Measurements from ENCODE around the gene PLEKHB1.

Gene PLEKHB1

GRCh38 chr11:73636249-73636648, 10.1 kb upstream of the PLEKHB1 start:
- no peak for TF ChIP-seq CTCF (IDR thresholded peaks at IDR 0.05)
- H3K27ac ChIP-seq = no peak overlapping the region
- H3K79me2 ChIP-seq = no peaks in the 10 kb centered on the region
- H2AFZ ChIP-seq = no peak overlapping the region
- no peak overlapping the region for H3K9ac ChIP-seq
- H3K36me3 ChIP-seq (ENCODE audit: control insufficient read depth, insufficient read depth, low read length) = no peaks in the 10 kb centered on the region
- no peak overlapping the region for H3K4me2 ChIP-seq (ENCODE audit: low read length)
- H3K9me3 ChIP-seq (ENCODE audit: control insufficient read depth, low read length) = no peaks in the 10 kb centered on the region
- H3K4me3 ChIP-seq (ENCODE audit: low read depth, low read length) = no peak overlapping the region
- no peaks in the 10 kb centered on the region for H3K27me3 ChIP-seq (ENCODE audit: control insufficient read depth, insufficient read depth, low read length)
- no peaks in the 10 kb centered on the region for H3K4me1 ChIP-seq

GRCh38 chr11:73637012-73637411, 9.4 kb upstream of the PLEKHB1 start:
- H3K4me3 ChIP-seq (ENCODE audit: low read depth, low read length) = no peak overlapping the region
- H3K27ac ChIP-seq = no peak overlapping the region
- TF ChIP-seq CTCF (IDR thresholded peaks at IDR 0.05) = no peak
- H3K27me3 ChIP-seq (ENCODE audit: control insufficient read depth, insufficient read depth, low read length) = no peaks in the 10 kb centered on the region
- no peaks in the 10 kb centered on the region for H3K9me3 ChIP-seq (ENCODE audit: control insufficient read depth, low read length)
- no peaks in the 10 kb centered on the region for H3K4me1 ChIP-seq
- no peak overlapping the region for H2AFZ ChIP-seq
- no peak overlapping the region for H3K4me2 ChIP-seq (ENCODE audit: low read length)
- H3K36me3 ChIP-seq (ENCODE audit: control insufficient read depth, insufficient read depth, low read length) = no peaks in the 10 kb centered on the region
- no peaks in the 10 kb centered on the region for H3K79me2 ChIP-seq
- H3K9ac ChIP-seq = no peak overlapping the region

- Histone ChIP-seq H3K27ac (no peak overlapping the region), H3K4me1 (no peaks in the 10 kb centered on the region)
Measured at GRCh38 chr11:73640592-73640991, 5.8 kb upstream of the PLEKHB1 start.

GRCh38 chr11:73641668-73642067, 4.7 kb upstream of the PLEKHB1 start:
- H3K27ac ChIP-seq = no peak overlapping the region
- no peak for TF ChIP-seq CTCF (IDR thresholded peaks at IDR 0.05)
- no peak overlapping the region for H2AFZ ChIP-seq
- no peaks in the 10 kb centered on the region for H3K4me1 ChIP-seq
- no peaks in the 10 kb centered on the region for H3K27me3 ChIP-seq (ENCODE audit: control insufficient read depth, insufficient read depth, low read length)
- no peak overlapping the region for H3K4me3 ChIP-seq (ENCODE audit: low read depth, low read length)
- H3K9me3 ChIP-seq (ENCODE audit: control insufficient read depth, low read length) = no peaks in the 10 kb centered on the region
- no peak overlapping the region for H3K4me2 ChIP-seq (ENCODE audit: low read length)
- no peaks in the 10 kb centered on the region for H3K36me3 ChIP-seq (ENCODE audit: control insufficient read depth, insufficient read depth, low read length)
- H3K9ac ChIP-seq = no peak overlapping the region
- H3K79me2 ChIP-seq = no peaks in the 10 kb centered on the region

More at GRCh38 chr11:73640592-73640991, 5.8 kb upstream of the PLEKHB1 start:
- Histone ChIP-seq H2AFZ (peak overlapping the region; percentile 13), H3K79me2 (no peaks in the 10 kb centered on the region), H3K27me3 (ENCODE audit: control insufficient read depth, insufficient read depth, low read length) (no peaks in the 10 kb centered on the region), H3K4me2 (ENCODE audit: low read length) (no peak overlapping the region), H3K9ac (no peak overlapping the region), H3K9me3 (ENCODE audit: control insufficient read depth, low read length) (no peaks in the 10 kb centered on the region), H3K36me3 (ENCODE audit: control insufficient read depth, insufficient read depth, low read length) (no peaks in the 10 kb centered on the region), H3K4me3 (ENCODE audit: low read depth, low read length) (no peak overlapping the region)
- no peak for TF ChIP-seq CTCF (IDR thresholded peaks at IDR 0.05)

GRCh38 chr11:73645121-73645969, 1.0 kb upstream of the PLEKHB1 start:
- Histone ChIP-seq H3K27ac (no peak overlapping the region), H3K36me3 (ENCODE audit: control insufficient read depth, insufficient read depth, low read length) (no peaks in the 10 kb centered on the region), H3K4me2 (ENCODE audit: low read length) (no peak overlapping the region), H3K4me3 (ENCODE audit: low read depth, low read length) (no peak overlapping the region), H3K27me3 (ENCODE audit: control insufficient read depth, insufficient read depth, low read length) (no peaks in the 10 kb centered on the region), H3K9ac (no peak overlapping the region), H2AFZ (no peak overlapping the region), H3K9me3 (ENCODE audit: control insufficient read depth, low read length) (no peaks in the 10 kb centered on the region), H3K79me2 (no peaks in the 10 kb centered on the region), H3K4me1 (no peaks in the 10 kb centered on the region)
- TF ChIP-seq CTCF (IDR thresholded peaks at IDR 0.05) = no peak

Measured in parathyroid adenoma (tissue), 2 donors.